GM12878 (cell line): ENCODE data around the gene SRSF9.

ENCODE experiments used
- BMI1 ChIP-seq: fragments of 450-650 bp; IDR thresholded peaks from 2 replicates; pipeline ENCODE4 v1.6.1; 2016; ENCODE audit warnings: mild to moderate bottlenecking, moderate library complexity, borderline replicate concordance
- CBFB ChIP-seq: IDR thresholded peaks from 2 replicates; pipeline ENCODE4 v1.6.1; 2016; ENCODE audit warnings: antibody characterized with exemption, low read depth
- FOXM1 ChIP-seq: IDR thresholded peaks from 2 replicates; pipeline ENCODE4 v1.6.1; 2012; ENCODE audit warnings: low read depth, mild to moderate bottlenecking, inconsistent platforms, low read length, moderate library complexity
- JUNB ChIP-seq: IDR thresholded peaks from 2 replicates; pipeline ENCODE4 v1.6.1; 2016; ENCODE audit warnings: antibody characterized with exemption, mild to moderate bottlenecking
- KDM1A ChIP-seq: fragments of 200-600 bp; sonication (generic); IDR thresholded peaks from 2 replicates; pipeline ENCODE4 v1.6.1; 2016; ENCODE audit warnings: borderline replicate concordance
- MXI1 ChIP-seq: fragments of 150-350 bp; IDR thresholded peaks from 2 replicates; pipeline ENCODE4 v1.6.1; 2011; ENCODE audit warnings: low read depth, mild to moderate bottlenecking, inconsistent platforms, low read length, improper control_type of control experiment
- PAX5 ChIP-seq: IDR thresholded peaks from 2 replicates; pipeline ENCODE4 v1.6.1; 2011; ENCODE audit warnings: low read depth, low read length, borderline replicate concordance
- RBBP5 ChIP-seq: fragments of 200-600 bp; sonication (generic); conservative IDR thresholded peaks from 2 replicates; pipeline ENCODE4 v1.6.1; 2016
- RFX5 ChIP-seq: IDR thresholded peaks from 2 replicates; pipeline ENCODE4 v1.6.1; 2011; ENCODE audit warnings: low read depth, low read length, improper control_type of control experiment
- TAF1 ChIP-seq: IDR thresholded peaks from 2 replicates; pipeline ENCODE4 v1.6.1; 2011; ENCODE audit warnings: mild to moderate bottlenecking, low read depth, low read length, borderline replicate concordance
- TF ChIP-seq, protein P1 (sequence below), 3 experiments: IDR thresholded peaks in 2 of 3; conservative IDR thresholded peaks in 1 of 3; 2 replicates each; pipeline ENCODE4 v1.5.1; 2011; ENCODE audit warnings: low read depth in 3 of 3, low read length in 3 of 3, mild to moderate bottlenecking in 3 of 3, control low read depth in 2 of 3, moderate library complexity in 2 of 3, inconsistent platforms in 1 of 3, mixed read lengths in 1 of 3; ENCODE audit not compliant: control insufficient read depth in 2 of 3, insufficient read depth in 1 of 3; ENCODE audit errors: extremely low read depth in 1 of 3
- TF ChIP-seq, protein P2 (sequence below): fragments of 450-650 bp; IDR thresholded peaks from 2 replicates; pipeline ENCODE4 v1.6.1; 2018; ENCODE audit warnings: mild to moderate bottlenecking, low read depth, moderate library complexity; ENCODE audit not compliant: partially characterized antibody

DNA sequence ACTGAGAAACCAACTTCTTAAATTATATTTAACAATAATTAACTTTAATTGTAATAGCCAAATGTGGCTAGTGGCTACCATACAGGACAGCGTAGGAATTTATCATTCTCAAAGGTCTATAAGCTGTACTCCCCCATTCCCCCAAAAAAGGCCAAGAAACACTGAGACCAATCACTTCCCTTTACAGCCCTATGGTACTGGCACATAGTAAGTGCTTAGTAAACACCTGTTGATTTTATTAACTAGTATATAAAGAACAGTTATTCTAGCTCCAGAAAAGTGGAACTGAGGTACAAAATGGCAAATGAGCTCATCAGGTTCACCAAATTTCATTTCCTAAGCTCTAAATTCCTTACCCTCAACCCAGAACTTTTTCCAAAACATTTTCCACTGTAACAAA is 6.1 kb upstream of the SRSF9 start:
- no peak for TF ChIP-seq RFX5
- no peak for TF ChIP-seq JUNB
- no peak for TF ChIP-seq MXI1
- TF ChIP-seq, protein P1, sequence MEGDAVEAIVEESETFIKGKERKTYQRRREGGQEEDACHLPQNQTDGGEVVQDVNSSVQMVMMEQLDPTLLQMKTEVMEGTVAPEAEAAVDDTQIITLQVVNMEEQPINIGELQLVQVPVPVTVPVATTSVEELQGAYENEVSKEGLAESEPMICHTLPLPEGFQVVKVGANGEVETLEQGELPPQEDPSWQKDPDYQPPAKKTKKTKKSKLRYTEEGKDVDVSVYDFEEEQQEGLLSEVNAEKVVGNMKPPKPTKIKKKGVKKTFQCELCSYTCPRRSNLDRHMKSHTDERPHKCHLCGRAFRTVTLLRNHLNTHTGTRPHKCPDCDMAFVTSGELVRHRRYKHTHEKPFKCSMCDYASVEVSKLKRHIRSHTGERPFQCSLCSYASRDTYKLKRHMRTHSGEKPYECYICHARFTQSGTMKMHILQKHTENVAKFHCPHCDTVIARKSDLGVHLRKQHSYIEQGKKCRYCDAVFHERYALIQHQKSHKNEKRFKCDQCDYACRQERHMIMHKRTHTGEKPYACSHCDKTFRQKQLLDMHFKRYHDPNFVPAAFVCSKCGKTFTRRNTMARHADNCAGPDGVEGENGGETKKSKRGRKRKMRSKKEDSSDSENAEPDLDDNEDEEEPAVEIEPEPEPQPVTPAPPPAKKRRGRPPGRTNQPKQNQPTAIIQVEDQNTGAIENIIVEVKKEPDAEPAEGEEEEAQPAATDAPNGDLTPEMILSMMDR (IDR thresholded peaks at IDR 0.05 in 2 of 3, conservative IDR thresholded peaks at IDR 0.05 in 1 of 3; ENCODE audit: control insufficient read depth in 2 of 3, extremely low read depth in 1 of 3, insufficient read depth in 1 of 3, low read depth in 3 of 3, low read length in 3 of 3), result no peak
- no peak for TF ChIP-seq CBFB
- TF ChIP-seq, protein P2, sequence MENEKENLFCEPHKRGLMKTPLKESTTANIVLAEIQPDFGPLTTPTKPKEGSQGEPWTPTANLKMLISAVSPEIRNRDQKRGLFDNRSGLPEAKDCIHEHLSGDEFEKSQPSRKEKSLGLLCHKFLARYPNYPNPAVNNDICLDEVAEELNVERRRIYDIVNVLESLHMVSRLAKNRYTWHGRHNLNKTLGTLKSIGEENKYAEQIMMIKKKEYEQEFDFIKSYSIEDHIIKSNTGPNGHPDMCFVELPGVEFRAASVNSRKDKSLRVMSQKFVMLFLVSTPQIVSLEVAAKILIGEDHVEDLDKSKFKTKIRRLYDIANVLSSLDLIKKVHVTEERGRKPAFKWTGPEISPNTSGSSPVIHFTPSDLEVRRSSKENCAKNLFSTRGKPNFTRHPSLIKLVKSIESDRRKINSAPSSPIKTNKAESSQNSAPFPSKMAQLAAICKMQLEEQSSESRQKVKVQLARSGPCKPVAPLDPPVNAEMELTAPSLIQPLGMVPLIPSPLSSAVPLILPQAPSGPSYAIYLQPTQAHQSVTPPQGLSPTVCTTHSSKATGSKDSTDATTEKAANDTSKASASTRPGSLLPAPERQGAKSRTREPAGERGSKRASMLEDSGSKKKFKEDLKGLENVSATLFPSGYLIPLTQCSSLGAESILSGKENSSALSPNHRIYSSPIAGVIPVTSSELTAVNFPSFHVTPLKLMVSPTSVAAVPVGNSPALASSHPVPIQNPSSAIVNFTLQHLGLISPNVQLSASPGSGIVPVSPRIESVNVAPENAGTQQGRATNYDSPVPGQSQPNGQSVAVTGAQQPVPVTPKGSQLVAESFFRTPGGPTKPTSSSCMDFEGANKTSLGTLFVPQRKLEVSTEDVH, result no peak
- TF ChIP-seq BMI1, result no peak
- TF ChIP-seq TAF1, result no peak
- no peak for TF ChIP-seq RBBP5
- no peak for TF ChIP-seq FOXM1
- TF ChIP-seq KDM1A, result no peak
- no peak for TF ChIP-seq PAX5
